ENCODE measurements around the gene ST3GAL4. TPM values are rescaled to one million over a fixed set of nuclear protein-coding genes. Genes with fewer than 3 reads are reported as not detected.
"Not testable (repeated sequence)": the region's sequence is repeated elsewhere in the genome, so short reads cannot be mapped to it uniquely, and the experiment has no call there.

The ST3GAL4 gene
- total and polyA plus RNA-seq, 2 donors (not counting 1 experiment from before 2014, with no cell fraction given): 1.1 to 1.9 TPM

DNA sequence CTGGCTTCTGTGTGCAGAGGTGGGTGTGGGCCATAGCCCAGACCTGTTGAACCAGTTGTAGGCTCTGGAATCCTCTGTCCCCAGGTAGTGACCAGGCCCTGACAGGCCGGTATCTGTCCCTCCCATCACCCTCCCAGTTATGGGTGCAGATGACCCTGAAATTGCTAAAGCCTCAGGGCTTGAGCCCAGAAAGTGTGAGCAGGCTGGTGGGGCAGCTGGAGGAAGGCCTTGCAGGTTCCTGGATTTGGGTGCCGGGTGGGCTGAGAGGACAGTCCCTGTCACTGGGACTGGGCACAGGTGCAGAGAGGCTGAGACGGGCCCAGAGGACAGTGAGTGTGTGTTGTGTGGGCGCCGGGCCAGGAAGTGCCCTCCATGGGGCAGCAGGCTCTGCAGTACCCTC is 10.0 kb downstream of the ST3GAL4 start:
- POLR2A ChIA-PET; H3K9ac ChIP-seq (ENCODE audit: low read length); CTCF ChIA-PET; H3K27ac ChIP-seq (ENCODE audit: low read length in 2 of 2); DNase-seq; H2AFZ ChIP-seq (ENCODE audit: insufficient read depth, low read depth, low read length, poor library complexity, severe bottlenecking); H3K4me1 ChIP-seq (ENCODE audit: control insufficient read depth in 2 of 2, insufficient read depth in 2 of 2, low read length in 2 of 2); H3K27me3 ChIP-seq (replicated peaks in 1 of 4; ENCODE audit: control extremely low read depth in 1 of 4, control insufficient read depth in 3 of 4, insufficient read depth in 4 of 4, low read length in 3 of 4); H3K4me3 ChIP-seq (ENCODE audit: control extremely low read depth in 1 of 5, extremely low read depth in 1 of 5, insufficient read depth in 1 of 5, low read depth in 2 of 5, low read length in 4 of 5); H3K4me1 Mint-ChIP-seq; ATAC-seq (ENCODE audit: low read depth); H3K36me3 ChIP-seq (replicated peaks in 1 of 2; ENCODE audit: control extremely low read depth in 1 of 2, control insufficient read depth in 1 of 2, extremely low read depth in 1 of 2, insufficient read depth in 2 of 2, low read length in 1 of 2); H4K20me1 ChIP-seq (ENCODE audit: control insufficient read depth, insufficient read depth, low read length, poor library complexity, severe bottlenecking); H3K27me3 Mint-ChIP-seq; H3K9me3 ChIP-seq (ENCODE audit: control extremely low read depth in 1 of 3, control insufficient read depth in 2 of 3, insufficient read depth in 1 of 3, low read length in 2 of 3); H3K79me2 ChIP-seq (ENCODE audit: control insufficient read depth, insufficient read depth, low read length); H3K4me2 ChIP-seq (replicated peaks; ENCODE audit: low read depth, low read length, poor library complexity, severe bottlenecking); H3K4me3 Mint-ChIP-seq; H3K9me3 Mint-ChIP-seq (ENCODE audit: insufficient read depth); H3K27ac Mint-ChIP-seq; intact Hi-C loops (cut with micrococcal nuclease): not testable (repeated sequence)
- 100% methylated on average over 1 of the region's 5 CpGs for WGBS (ENCODE audit: insufficient coverage)

DNA sequence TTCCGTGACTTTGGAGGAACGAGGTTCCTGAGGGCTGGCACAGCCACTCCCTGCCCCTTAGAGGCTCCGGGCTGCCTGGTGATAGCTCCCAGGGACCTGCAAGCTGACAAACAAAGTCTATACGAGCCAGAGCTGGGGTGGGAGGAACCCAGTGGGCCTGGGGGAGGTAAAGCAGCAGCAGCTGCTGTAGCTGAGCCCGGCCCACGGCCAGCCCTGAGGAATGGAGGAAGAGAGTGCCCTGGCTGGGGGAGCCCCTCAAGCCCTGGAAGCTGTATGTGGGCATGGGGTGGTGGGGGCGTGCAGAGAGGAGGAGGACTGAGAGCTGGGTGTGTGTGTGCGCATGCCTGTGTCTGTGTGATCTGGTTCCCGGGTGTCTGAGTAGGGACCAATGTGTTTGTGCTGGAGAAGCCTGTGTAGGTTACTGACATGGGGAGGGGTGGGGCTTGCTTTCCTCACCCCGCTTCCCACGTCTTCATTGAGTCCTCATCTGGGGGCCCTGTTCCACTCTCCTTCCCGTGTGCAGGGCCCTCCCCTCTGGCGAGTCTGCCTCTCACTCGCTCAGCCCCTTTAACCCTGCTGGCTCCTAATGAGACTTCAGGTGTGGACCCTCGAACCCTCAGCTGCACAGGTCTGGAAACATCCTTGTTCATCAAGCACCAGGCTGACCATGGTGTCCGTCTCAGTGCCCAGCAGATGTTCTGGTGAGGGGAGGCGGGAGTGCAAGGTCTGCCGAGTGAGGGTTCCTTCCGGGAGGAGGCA is 10.8 kb downstream of the ST3GAL4 start:
- Histone ChIP-seq H3K27ac (ENCODE audit: low read length in 2 of 2) (no peak overlapping the region), H2AFZ (ENCODE audit: insufficient read depth, low read depth, low read length, poor library complexity, severe bottlenecking) (no peak overlapping the region), H3K4me3 (ENCODE audit: control extremely low read depth in 1 of 5, extremely low read depth in 1 of 5, insufficient read depth in 1 of 5, low read depth in 2 of 5, low read length in 4 of 5) (no peak overlapping the region), H3K9ac (ENCODE audit: low read length) (no peak overlapping the region), H4K20me1 (ENCODE audit: control insufficient read depth, insufficient read depth, low read length, poor library complexity, severe bottlenecking) (no peaks in the 10 kb centered on the region), H3K79me2 (ENCODE audit: control insufficient read depth, insufficient read depth, low read length) (no peaks in the 10 kb centered on the region), H3K27me3 (replicated peaks in 1 of 4; ENCODE audit: control extremely low read depth in 1 of 4, control insufficient read depth in 3 of 4, insufficient read depth in 4 of 4, low read length in 3 of 4) (peaks cover 0 to 9% (median 0%) of the 10 kb centered on the region in 4 experiments), H3K36me3 (replicated peaks in 1 of 2; ENCODE audit: control extremely low read depth in 1 of 2, control insufficient read depth in 1 of 2, extremely low read depth in 1 of 2, insufficient read depth in 2 of 2, low read length in 1 of 2) (no peaks in the 10 kb centered on the region), H3K4me1 (ENCODE audit: control insufficient read depth in 2 of 2, insufficient read depth in 2 of 2, low read length in 2 of 2) (no peaks in the 10 kb centered on the region), H3K4me2 (replicated peaks; ENCODE audit: low read depth, low read length, poor library complexity, severe bottlenecking) (no peak overlapping the region), H3K9me3 (ENCODE audit: control extremely low read depth in 1 of 3, control insufficient read depth in 2 of 3, insufficient read depth in 1 of 3, low read length in 2 of 3) (no peaks in the 10 kb centered on the region)
- H3K27ac Mint-ChIP-seq: no peak overlapping the region
- intact Hi-C loops (cut with micrococcal nuclease): no loop called here
- ChIA-PET POLR2A (no interaction called here), CTCF (no interaction called here)
- H3K9me3 Mint-ChIP-seq (ENCODE audit: insufficient read depth): no peaks in the 10 kb centered on the region
- no peak for TF ChIP-seq EZH2 (IDR thresholded peaks at IDR 0.05; ENCODE audit: borderline replicate concordance, insufficient read depth, low read depth, low read length, poor library complexity, severe bottlenecking)
- TF ChIP-seq, protein P1, sequence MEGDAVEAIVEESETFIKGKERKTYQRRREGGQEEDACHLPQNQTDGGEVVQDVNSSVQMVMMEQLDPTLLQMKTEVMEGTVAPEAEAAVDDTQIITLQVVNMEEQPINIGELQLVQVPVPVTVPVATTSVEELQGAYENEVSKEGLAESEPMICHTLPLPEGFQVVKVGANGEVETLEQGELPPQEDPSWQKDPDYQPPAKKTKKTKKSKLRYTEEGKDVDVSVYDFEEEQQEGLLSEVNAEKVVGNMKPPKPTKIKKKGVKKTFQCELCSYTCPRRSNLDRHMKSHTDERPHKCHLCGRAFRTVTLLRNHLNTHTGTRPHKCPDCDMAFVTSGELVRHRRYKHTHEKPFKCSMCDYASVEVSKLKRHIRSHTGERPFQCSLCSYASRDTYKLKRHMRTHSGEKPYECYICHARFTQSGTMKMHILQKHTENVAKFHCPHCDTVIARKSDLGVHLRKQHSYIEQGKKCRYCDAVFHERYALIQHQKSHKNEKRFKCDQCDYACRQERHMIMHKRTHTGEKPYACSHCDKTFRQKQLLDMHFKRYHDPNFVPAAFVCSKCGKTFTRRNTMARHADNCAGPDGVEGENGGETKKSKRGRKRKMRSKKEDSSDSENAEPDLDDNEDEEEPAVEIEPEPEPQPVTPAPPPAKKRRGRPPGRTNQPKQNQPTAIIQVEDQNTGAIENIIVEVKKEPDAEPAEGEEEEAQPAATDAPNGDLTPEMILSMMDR (IDR thresholded peaks at IDR 0.05): no peak
- DNase-seq (no peak), ATAC-seq (ENCODE audit: low read depth) (no peak)
- no peaks in the 10 kb centered on the region for H3K27me3 Mint-ChIP-seq
- WGBS (ENCODE audit: insufficient coverage): 75% methylated on average over 17 of the region's 19 CpGs
- H3K4me3 Mint-ChIP-seq: no peak overlapping the region
- no peaks in the 10 kb centered on the region for H3K4me1 Mint-ChIP-seq

DNA sequence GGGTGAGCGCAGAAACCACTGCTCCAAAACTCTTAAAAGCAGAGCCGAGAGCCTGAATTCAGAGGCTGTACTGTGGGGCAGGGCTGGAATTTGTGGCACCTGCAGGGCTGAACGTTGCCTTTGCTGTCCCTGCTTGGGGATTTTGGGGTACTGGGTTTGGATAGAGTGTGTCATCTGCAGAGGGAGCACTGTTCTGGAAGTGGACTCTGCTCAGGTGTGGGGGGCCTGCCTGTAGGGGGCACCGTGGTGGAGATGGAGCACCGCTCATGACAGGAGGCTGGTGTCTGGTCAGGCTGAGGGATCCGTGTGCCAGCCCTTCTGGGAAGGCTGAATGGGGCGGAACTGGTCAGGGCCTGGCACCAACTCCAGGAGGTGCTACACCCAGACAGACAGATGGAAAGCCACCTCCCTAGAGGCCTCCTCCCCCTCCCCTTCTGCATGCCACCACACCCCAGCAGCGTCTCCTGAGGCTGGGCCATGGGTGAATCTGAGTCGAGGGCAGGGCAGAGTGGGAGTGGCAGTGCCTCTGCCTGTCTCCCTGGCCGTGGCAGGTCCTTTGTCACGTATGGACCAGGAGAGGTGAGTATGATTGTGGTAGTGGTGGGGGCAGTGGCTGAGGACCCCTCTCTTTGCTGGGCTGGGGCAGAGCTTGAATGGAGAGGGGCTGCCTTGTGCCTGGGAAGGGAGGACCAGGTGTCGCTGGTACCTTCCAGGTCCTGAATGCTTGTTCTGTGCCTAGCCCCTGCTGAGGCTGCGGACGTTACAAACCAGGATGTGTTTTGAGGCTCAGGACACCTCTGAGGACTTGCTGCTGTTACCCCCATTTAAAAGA is 11.6 kb downstream of the ST3GAL4 start:
- CTCF ChIA-PET; H3K27ac Mint-ChIP-seq; intact Hi-C loops (cut with micrococcal nuclease): not testable (repeated sequence)

More for the DNA sequence above, 11.6 kb downstream of the ST3GAL4 start:
- H3K27me3 Mint-ChIP-seq; H3K27ac ChIP-seq (ENCODE audit: low read length in 2 of 2); H3K9me3 Mint-ChIP-seq (ENCODE audit: insufficient read depth); H2AFZ ChIP-seq (ENCODE audit: insufficient read depth, low read depth, low read length, poor library complexity, severe bottlenecking); H4K20me1 ChIP-seq (ENCODE audit: control insufficient read depth, insufficient read depth, low read length, poor library complexity, severe bottlenecking); H3K4me1 Mint-ChIP-seq; ATAC-seq (ENCODE audit: low read depth); H3K79me2 ChIP-seq (ENCODE audit: control insufficient read depth, insufficient read depth, low read length); H3K36me3 ChIP-seq (replicated peaks in 1 of 2; ENCODE audit: control extremely low read depth in 1 of 2, control insufficient read depth in 1 of 2, extremely low read depth in 1 of 2, insufficient read depth in 2 of 2, low read length in 1 of 2); POLR2A ChIA-PET; H3K4me3 ChIP-seq (ENCODE audit: control extremely low read depth in 1 of 5, extremely low read depth in 1 of 5, insufficient read depth in 1 of 5, low read depth in 2 of 5, low read length in 4 of 5); H3K9me3 ChIP-seq (ENCODE audit: control extremely low read depth in 1 of 3, control insufficient read depth in 2 of 3, insufficient read depth in 1 of 3, low read length in 2 of 3); H3K4me3 Mint-ChIP-seq; H3K4me2 ChIP-seq (replicated peaks; ENCODE audit: low read depth, low read length, poor library complexity, severe bottlenecking); H3K27me3 ChIP-seq (replicated peaks in 1 of 4; ENCODE audit: control extremely low read depth in 1 of 4, control insufficient read depth in 3 of 4, insufficient read depth in 4 of 4, low read length in 3 of 4); DNase-seq; H3K4me1 ChIP-seq (ENCODE audit: control insufficient read depth in 2 of 2, insufficient read depth in 2 of 2, low read length in 2 of 2); H3K9ac ChIP-seq (ENCODE audit: low read length): not testable (repeated sequence)
- 75% methylated on average over 12 of the region's 14 CpGs for WGBS (ENCODE audit: insufficient coverage)
